GM12878 (cell line): ENCODE results near the gene ZBTB16. TPM values are rescaled to one million over a fixed set of nuclear protein-coding genes. Genes with fewer than 3 reads are reported as not detected.

Experiments
- ATAC-seq: fragments of 200-7000 bp; cut with Tn5 transposase; 3 replicates; pipeline ENCODE4 v1.9.1; 2020; ENCODE audit warnings: mild to moderate bottlenecking, moderate library complexity
- BruUV-seq: library from RNA; stranded (reverse); fragments of 400-500 nt; replicated peaks from 2 replicates; lab custom pipeline; 2021; lab: Mats Ljungman, UMichigan
- CTCF ChIA-PET: fragments of 300-600 bp; sonication (Branson Sonifier 250); formaldehyde crosslinking; extraction: SDS; loops from one replicate; lab custom pipeline; 2021; ENCODE audit warnings: inconsistent platforms; lab: Yijun Ruan, JAX
- POLR2A ChIA-PET: fragments of 350-600 bp; formaldehyde crosslinking; extraction: SDS; loops from one replicate; lab custom pipeline; 2021; ENCODE audit warnings: inconsistent platforms; lab: Charles Lee
- RAD21 ChIA-PET: fragments of 300-600 bp; sonication (Branson Sonifier 250); formaldehyde crosslinking; loops from one replicate; lab custom pipeline; 2023; ENCODE audit warnings: antibody characterized with exemption; ENCODE audit not compliant: unreplicated experiment; lab: Charles Lee
- SMC1A ChIA-PET: fragments of 300-600 bp; sonication (Branson Sonifier 250); formaldehyde crosslinking; loops from one replicate; lab custom pipeline; 2023; ENCODE audit not compliant: unreplicated experiment, uncharacterized antibody; lab: Charles Lee
- DNase-seq: peaks from one replicate; pipeline ENCODE4 v3.0.0-alpha.2; 2011; ENCODE audit warnings: low read depth, low spot score
- FAIRE-seq: peaks from 3 replicates; lab custom pipeline; 2011; peaks lifted over from hg19 to GRCh38; lab: Jason Lieb, UNC
- H2AFZ ChIP-seq: 2 replicates; pipeline ENCODE4 v1.6.0; 2011; ENCODE audit warnings: low read depth, low read length, control low read depth; ENCODE audit not compliant: control insufficient read depth
- H3K27ac ChIP-seq: 2 replicates; pipeline ENCODE4 v1.5.1; 2011; ENCODE audit warnings: control low read depth; ENCODE audit not compliant: control insufficient read depth, insufficient read depth
- H3K27me3 ChIP-seq, 2 experiments: replicated peaks in 1 of 2; 2 replicates each; pipeline versions ENCODE4 v1.6.0 to v1.6.1; 2011; ENCODE audit warnings: low read length in 1 of 2; ENCODE audit not compliant: control insufficient read depth in 2 of 2, insufficient read depth in 2 of 2
- H3K36me3 ChIP-seq, 2 experiments: 2 replicates each; pipeline ENCODE4 v1.5.1; 2011; ENCODE audit warnings: low read length in 1 of 2; ENCODE audit not compliant: control insufficient read depth in 2 of 2, insufficient read depth in 2 of 2
- H3K4me1 ChIP-seq: 2 replicates; pipeline ENCODE4 v1.6.1; 2011; ENCODE audit warnings: mild to moderate bottlenecking, low read length, moderate library complexity, mixed read lengths; ENCODE audit not compliant: control insufficient read depth, insufficient read depth
- H3K4me2 ChIP-seq: 2 replicates; pipeline ENCODE4 v1.6.0; 2011; ENCODE audit warnings: control low read depth; ENCODE audit not compliant: control insufficient read depth, insufficient read depth
- H3K4me3 ChIP-seq: fragments of 200-600 bp; sonication (generic); 2 replicates; pipeline ENCODE4 v1.5.1; 2016
- H3K79me2 ChIP-seq: 2 replicates; pipeline ENCODE4 v1.6.0; 2011; ENCODE audit warnings: low read length; ENCODE audit not compliant: control insufficient read depth, insufficient read depth
- H3K9ac ChIP-seq: 2 replicates; pipeline ENCODE4 v1.8.0; 2011; ENCODE audit warnings: low read length, control low read depth, mixed read lengths; ENCODE audit not compliant: control insufficient read depth, insufficient read depth
- H3K9me3 ChIP-seq: replicated peaks from 3 replicates; pipeline ENCODE4 v1.5.1; 2011; ENCODE audit warnings: mild to moderate bottlenecking, low read length; ENCODE audit not compliant: control insufficient read depth, insufficient read depth
- H4K20me1 ChIP-seq: 2 replicates; pipeline ENCODE4 v1.6.0; 2011; ENCODE audit not compliant: control insufficient read depth, insufficient read depth
- BACH1 ChIP-seq: fragments of 450-650 bp; IDR thresholded peaks from 2 replicates; pipeline ENCODE4 v1.6.1; 2017; ENCODE audit warnings: mild to moderate bottlenecking, borderline replicate concordance
- CEBPB ChIP-seq, 2 experiments: fragments of 150-350 bp in 1 of 2; IDR thresholded peaks; 2 replicates each; pipeline ENCODE4 v1.6.1; 2012 to 2014; ENCODE audit warnings: low read depth in 2 of 2, low read length in 2 of 2, borderline replicate concordance in 1 of 2, inconsistent platforms in 1 of 2
- NFIC ChIP-seq: IDR thresholded peaks from 2 replicates; pipeline ENCODE4 v1.6.1; 2012; ENCODE audit warnings: low read depth, mild to moderate bottlenecking, inconsistent platforms, low read length, moderate library complexity
- NFYA ChIP-seq: IDR thresholded peaks from 2 replicates; pipeline ENCODE4 v1.6.1; 2011; ENCODE audit warnings: low read depth, mild to moderate bottlenecking, low read length, improper control_type of control experiment, borderline replicate concordance
- PRDM15 ChIP-seq: fragments of 450-650 bp; formaldehyde crosslinking; IDR thresholded peaks from 2 replicates; pipeline ENCODE4 v1.4.0; 2020; ENCODE audit warnings: mild to moderate bottlenecking, moderate library complexity
- TAF1 ChIP-seq: IDR thresholded peaks from 2 replicates; pipeline ENCODE4 v1.6.1; 2011; ENCODE audit warnings: mild to moderate bottlenecking, low read depth, low read length, borderline replicate concordance
- TCF7 ChIP-seq: IDR thresholded peaks from 2 replicates; pipeline ENCODE4 v1.6.1; 2014; ENCODE audit warnings: antibody characterized with exemption, borderline replicate concordance
- ZBTB11 ChIP-seq: fragments of 450-650 bp; formaldehyde crosslinking; IDR thresholded peaks from 2 replicates; pipeline ENCODE4 v1.5.0; 2022; ENCODE audit warnings: mild to moderate bottlenecking, missing genetic modification characterization
- WGBS: methylation state at CpG from one replicate; pipeline ENCODE4 v1.1.6; 2016; ENCODE audit warnings: low lambda C conversion rate; ENCODE audit not compliant: insufficient replicate concordance, insufficient coverage; ENCODE audit errors: missing lambda C conversion rate; 5-methylcytosine and 5-hydroxymethylcytosine counted together
- in situ Hi-C: fragments of 300-500 bp; cut with MboI; formaldehyde crosslinking; loops from 9 replicates; pipeline ENCODE4 v1.14.3; 2018; ENCODE audit warnings: mixed read lengths
- intact Hi-C: fragments of 100-400 bp; cut with micrococcal nuclease; formaldehyde crosslinking; loops from one replicate; pipeline ENCODE4 v1.14.2; 2022; ENCODE audit not compliant: unreplicated experiment
- polyA plus RNA-seq, 11 experiments: library from polyadenylated mRNA; depleted of rRNA in 4 of 11; unstranded in 6 of 11; stranded (reverse) in 5 of 11; fragments of >200 nt; fragmentation: Nextera tagmentation in 4 of 11; fragmentation: Illumina TruSeq in 1 of 11; extraction: Ambion mirVana in 4 of 11; extraction: Trizol in 1 of 11; gene quantifications; 1 replicate in 1 of 11; 2 replicates in 10 of 11; pipeline versions ENCODE4 v1.2.1 to v1.2.3, GENCODE V29; 2011 to 2016; ENCODE audit warnings: inconsistent platforms in 2 of 11, missing spikeins in 2 of 11, low read depth in 1 of 11
- total RNA-seq, 4 experiments: library from RNA; depleted of rRNA in 3 of 4; stranded (reverse); fragments of >200 nt in 3 of 4; fragmentation: Illumina TruSeq in 1 of 4; extraction: Trizol in 1 of 4; gene quantifications; 2 replicates each; pipeline versions ENCODE4 v1.2.1 to v1.2.3, GENCODE V29; 2013 to 2021

The ZBTB16 gene
- total and polyA plus RNA-seq, 10 of the 15 experiments (the other 5 are each of a cell fraction or from before 2014, with no cell fraction given), result 0.38 TPM; not detected in 9

GRCh38 chr11:114058871-114059277 is 637 bp upstream of the ZBTB16 start (continued):
- TF ChIP-seq CEBPB (IDR thresholded peaks at IDR 0.05; ENCODE audit: borderline replicate concordance in 1 of 2, low read depth in 2 of 2, low read length in 2 of 2) (no peak), NFIC (no peak), ZBTB11 (CRISPR knock-in tag) (no peak), BACH1 (no peak), NFYA (no peak), TAF1 (no peak)
- TF ChIP-seq, all 136 proteins: peak for 0

- in situ Hi-C loops, result no loop called here
- H3K27ac ChIP-seq, result no peak overlapping the region
- no TSS peak for BruUV-seq
These were observed 477 bp downstream of the ZBTB16 start for GRCh38 chr11:114059984-114060391.

More at GRCh38 chr11:114059984-114060391, 477 bp downstream of the ZBTB16 start:
- peaks cover 12% of the 10 kb centered on the region in 2 experiments for H3K27me3 ChIP-seq
- CTCF ChIA-PET, result no interaction called here
- no peaks in the 10 kb centered on the region for H3K36me3 ChIP-seq
- H4K20me1 ChIP-seq, result no peaks in the 10 kb centered on the region
- TF ChIP-seq PRDM15 (CRISPR knock-in tag) (no peak), TCF7 (no peak), NFIC (no peak)
- no peak for DNase-seq
- 1% methylated on average over 20 of the region's 33 CpGs for WGBS
- no peak for ATAC-seq
- SMC1A ChIA-PET, result no interaction called here
- no peak overlapping the region for H2AFZ ChIP-seq
- H3K4me3 ChIP-seq, result no peak overlapping the region
- no peak overlapping the region for H3K4me2 ChIP-seq
- no peak overlapping the region for H3K9ac ChIP-seq
- RAD21 ChIA-PET, result no interaction called here
- POLR2A ChIA-PET, result no interaction called here
- no peak for FAIRE-seq
- intact Hi-C loops, result no loop called here
- no peaks in the 10 kb centered on the region for H3K9me3 ChIP-seq
- no peaks in the 10 kb centered on the region for H3K79me2 ChIP-seq
- H3K4me1 ChIP-seq, result no peaks in the 10 kb centered on the region
